Measurements from ENCODE around the gene RALGAPA1.
"Not testable (repeated sequence)": the region's sequence is repeated elsewhere in the genome, so short reads cannot be mapped to it uniquely, and the experiment has no call there.

RALGAPA1 gene

GRCh38 chr14:35742442-35742841 is 66.7 kb downstream of the RALGAPA1 start:
- no peak for TF ChIP-seq CTCF (IDR thresholded peaks at IDR 0.05; ENCODE audit: unreplicated experiment in 3 of 3)
- peaks cover 34% of the 10 kb centered on the region for H3K36me3 Mint-ChIP-seq (ENCODE audit: low read depth)
- H3K9me3 Mint-ChIP-seq: no peaks in the 10 kb centered on the region
- H3K4me1 Mint-ChIP-seq: no peaks in the 10 kb centered on the region
- H3K27me3 Mint-ChIP-seq (ENCODE audit: low read depth): no peaks in the 10 kb centered on the region
- H3K27ac Mint-ChIP-seq: no peak overlapping the region
- no peak overlapping the region for H3K4me3 Mint-ChIP-seq

GRCh38 chr14:35742032-35742371 is 67.1 kb downstream of the RALGAPA1 start:
- Mint-ChIP-seq H3K9me3 (no peaks in the 10 kb centered on the region), H3K27ac (no peak overlapping the region), H3K27me3 (ENCODE audit: low read depth) (no peaks in the 10 kb centered on the region), H3K36me3 (ENCODE audit: low read depth) (peaks cover 32% of the 10 kb centered on the region), H3K4me3 (no peak overlapping the region), H3K4me1 (no peaks in the 10 kb centered on the region)
- no peak for TF ChIP-seq CTCF (IDR thresholded peaks at IDR 0.05; ENCODE audit: unreplicated experiment in 3 of 3)

- no peak overlapping the region for H3K27ac Mint-ChIP-seq
- no peak overlapping the region for H3K4me3 Mint-ChIP-seq
- no peaks in the 10 kb centered on the region for H3K9me3 Mint-ChIP-seq
- no peaks in the 10 kb centered on the region for H3K4me1 Mint-ChIP-seq
- H3K36me3 Mint-ChIP-seq (ENCODE audit: low read depth): peaks cover 31% of the 10 kb centered on the region
- no peaks in the 10 kb centered on the region for H3K27me3 Mint-ChIP-seq (ENCODE audit: low read depth)
- no peak for TF ChIP-seq CTCF (IDR thresholded peaks at IDR 0.05; ENCODE audit: unreplicated experiment in 3 of 3)
These were observed 67.6 kb downstream of the RALGAPA1 start for GRCh38 chr14:35741345-35742031.

- Mint-ChIP-seq H3K36me3 (ENCODE audit: low read depth) (peaks cover 36% of the 10 kb centered on the region), H3K9me3 (no peaks in the 10 kb centered on the region), H3K27me3 (ENCODE audit: low read depth) (no peaks in the 10 kb centered on the region), H3K4me3 (no peak overlapping the region), H3K27ac (no peak overlapping the region), H3K4me1 (no peaks in the 10 kb centered on the region)
- TF ChIP-seq CTCF (IDR thresholded peaks at IDR 0.05; ENCODE audit: unreplicated experiment in 3 of 3): no peak
These were observed 68.9 kb downstream of the RALGAPA1 start for GRCh38 chr14:35740215-35740614.

GRCh38 chr14:35735163-35735562 is 73.9 kb downstream of the RALGAPA1 start:
- H3K27ac Mint-ChIP-seq; H3K4me1 Mint-ChIP-seq; H3K27me3 Mint-ChIP-seq (ENCODE audit: low read depth); H3K4me3 Mint-ChIP-seq: not testable (repeated sequence)
- H3K9me3 Mint-ChIP-seq: peaks cover 18% of the 10 kb centered on the region
- H3K36me3 Mint-ChIP-seq (ENCODE audit: low read depth): peaks cover 67% of the 10 kb centered on the region

- H3K27me3 Mint-ChIP-seq (ENCODE audit: low read depth); H3K4me1 Mint-ChIP-seq; H3K4me3 Mint-ChIP-seq; H3K27ac Mint-ChIP-seq: not testable (repeated sequence)
- peaks cover 78% of the 10 kb centered on the region for H3K36me3 Mint-ChIP-seq (ENCODE audit: low read depth)
- H3K9me3 Mint-ChIP-seq: peaks cover 18% of the 10 kb centered on the region
These were observed 75.6 kb downstream of the RALGAPA1 start for GRCh38 chr14:35733510-35733909.

GRCh38 chr14:35730871-35731270 is 78.2 kb downstream of the RALGAPA1 start:
- no peak for TF ChIP-seq CTCF (IDR thresholded peaks at IDR 0.05; ENCODE audit: unreplicated experiment in 3 of 3)
- Mint-ChIP-seq H3K4me1 (no peaks in the 10 kb centered on the region), H3K27me3 (ENCODE audit: low read depth) (no peaks in the 10 kb centered on the region), H3K36me3 (ENCODE audit: low read depth) (peaks cover 75% of the 10 kb centered on the region), H3K9me3 (peaks cover 18% of the 10 kb centered on the region), H3K27ac (no peak overlapping the region), H3K4me3 (no peak overlapping the region)

Measured in nephron (organoid).